DMS53 treated with DMSO at 0.1 percent for 48 hours (cell line): ENCODE measurements around the gene ARPC4.
"Not testable (repeated sequence)": the region's sequence is repeated elsewhere in the genome, so short reads cannot be mapped to it uniquely, and the experiment has no call there.

Experiments
- DNase-seq: peaks from one replicate; lab custom pipeline; 2025; ENCODE audit not compliant: unreplicated experiment; lab: John Stamatoyannopoulos, UW

The ARPC4 gene

DNA sequence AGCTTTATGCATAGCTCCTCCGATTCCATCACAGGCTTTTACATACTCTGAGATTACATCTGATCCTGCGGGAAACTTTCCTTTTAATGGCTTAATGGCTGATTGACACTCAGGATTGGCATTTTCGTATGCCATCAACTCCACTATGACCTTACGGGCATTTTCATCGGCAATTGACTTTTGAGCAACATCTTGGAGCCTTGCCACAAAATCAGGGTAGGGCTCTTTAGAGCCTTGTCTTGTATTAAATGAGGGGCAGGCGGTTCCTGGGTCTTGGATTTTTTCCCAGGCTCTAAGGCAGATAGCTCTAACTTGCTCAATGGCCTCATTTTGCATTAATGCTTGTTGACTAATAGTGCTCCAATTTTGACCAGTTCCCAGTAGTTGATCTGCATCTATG lies 59.0 kb downstream of the ARPC4 start:
- DNase-seq, result not testable (repeated sequence)

- no peak for DNase-seq
These were observed 59.6 kb downstream of the ARPC4 start for GRCh38 chr3:9852528-9852927.

DNA sequence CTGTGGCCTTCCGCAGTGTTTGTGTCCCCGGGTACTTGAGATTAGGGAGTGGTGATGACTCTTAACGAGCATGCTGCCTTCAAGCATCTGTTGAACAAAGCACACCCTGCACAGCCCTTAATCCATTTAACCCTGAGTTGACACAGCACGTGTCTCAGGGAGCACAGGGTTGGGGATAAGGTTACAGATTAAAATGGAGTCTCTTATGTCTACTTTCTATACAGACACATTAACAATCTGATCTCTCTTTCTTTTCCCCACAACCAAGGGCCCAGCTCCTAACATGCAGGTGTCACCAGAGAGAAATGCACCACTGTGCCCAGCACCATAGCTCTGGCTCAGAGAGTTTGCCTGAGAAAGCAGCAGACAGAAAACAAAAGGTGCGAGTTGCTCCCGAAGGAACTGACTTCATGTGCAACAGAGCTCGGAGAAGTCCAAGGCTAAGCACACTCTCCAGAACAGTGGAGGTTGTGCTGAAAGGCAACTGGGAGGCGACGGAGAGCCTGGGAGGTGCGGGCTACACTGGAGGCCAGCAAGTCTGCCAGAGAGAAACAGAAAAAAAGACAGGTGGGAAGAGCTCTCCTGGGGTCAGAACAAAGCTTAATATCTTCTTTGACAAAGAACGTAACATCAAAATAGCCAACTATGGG lies 61.5 kb downstream of the ARPC4 start:
- not testable (repeated sequence) for DNase-seq

GRCh38 chr3:9855594-9855993 lies 62.7 kb downstream of the ARPC4 start:
- DNase-seq, result no peak
